Activated naive CD4-positive, alpha-beta T cell treated with anti-CD3 and anti-CD28 coated beads, Interleukin-2, amount 10 ng/mL, durations not matched to agents 7 days and 5 days (primary cell): ENCODE results near the gene EYA4.

Source experiments
- CTCF ChIA-PET: fragments of 350-600 bp; sonication (Branson Sonifier 250); formaldehyde crosslinking; loops from one replicate; lab custom pipeline; 2021; ENCODE audit warnings: antibody characterized with exemption; lab: Charles Lee
- DNase-seq: peaks from one replicate; pipeline ENCODE4 v3.0.0-alpha.2; 2020
- H3K27ac Mint-ChIP-seq: one replicate; pipeline ENCODE4 v1.8.0; 2021; ENCODE audit warnings: mild to moderate bottlenecking, moderate library complexity, mixed read lengths
- H3K27me3 Mint-ChIP-seq: one replicate; pipeline ENCODE4 v1.8.0; 2021; ENCODE audit warnings: mild to moderate bottlenecking, mixed read lengths
- H3K36me3 Mint-ChIP-seq: one replicate; pipeline ENCODE4 v1.8.0; 2021; ENCODE audit warnings: mixed read lengths
- H3K4me1 Mint-ChIP-seq: one replicate; pipeline ENCODE4 v1.8.0; 2021; ENCODE audit warnings: mixed read lengths
- H3K4me3 Mint-ChIP-seq: one replicate; pipeline ENCODE4 v1.8.0; 2021; ENCODE audit warnings: mild to moderate bottlenecking, moderate library complexity, mixed read lengths
- H3K9me3 Mint-ChIP-seq: one replicate; pipeline ENCODE4 v1.8.0; 2021; ENCODE audit warnings: mixed read lengths

EYA4 gene

GRCh38 chr6:133528566-133528965, 287.4 kb downstream of the EYA4 start:
- no peaks in the 10 kb centered on the region for H3K27me3 Mint-ChIP-seq
- H3K36me3 Mint-ChIP-seq, result no peaks in the 10 kb centered on the region
- no peaks in the 10 kb centered on the region for H3K4me1 Mint-ChIP-seq
- H3K9me3 Mint-ChIP-seq, result no peaks in the 10 kb centered on the region
- no peak overlapping the region for H3K4me3 Mint-ChIP-seq
- CTCF ChIA-PET, result no interaction called here
- H3K27ac Mint-ChIP-seq, result no peak overlapping the region
- DNase-seq, result no peak

DNA sequence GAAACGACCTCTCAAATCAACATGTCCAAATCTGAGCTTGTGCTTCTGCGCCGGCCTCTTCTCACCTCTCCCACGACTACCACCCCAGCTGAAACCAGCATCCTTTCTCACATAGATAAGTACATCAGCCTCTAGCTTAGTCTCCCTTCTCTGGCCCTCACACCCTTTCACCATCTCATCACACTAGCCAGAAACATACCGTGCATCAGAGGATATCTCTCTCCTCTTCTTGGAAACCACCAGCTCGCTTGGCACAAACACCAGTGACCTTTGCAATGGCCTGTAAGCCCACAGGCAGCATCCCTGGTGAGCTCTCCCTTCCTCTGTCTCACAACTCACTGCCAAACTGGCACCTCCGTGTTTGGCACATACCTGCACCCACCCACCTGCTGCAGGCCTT, 291.8 kb downstream of the EYA4 start:
- Mint-ChIP-seq H3K27me3 (no peaks in the 10 kb centered on the region), H3K27ac (no peak overlapping the region), H3K36me3 (no peaks in the 10 kb centered on the region), H3K4me3 (no peak overlapping the region), H3K4me1 (no peaks in the 10 kb centered on the region), H3K9me3 (no peaks in the 10 kb centered on the region)
- CTCF ChIA-PET, result no interaction called here
- DNase-seq, result no peak

- H3K4me1 Mint-ChIP-seq, result no peaks in the 10 kb centered on the region
- DNase-seq, result no peak
- H3K9me3 Mint-ChIP-seq, result no peaks in the 10 kb centered on the region
- CTCF ChIA-PET, result no interaction called here
- H3K27me3 Mint-ChIP-seq, result peaks cover 3% of the 10 kb centered on the region
- H3K27ac Mint-ChIP-seq, result no peak overlapping the region
- no peak overlapping the region for H3K4me3 Mint-ChIP-seq
- H3K36me3 Mint-ChIP-seq, result no peaks in the 10 kb centered on the region
Measured at GRCh38 chr6:133539502-133540259, 298.5 kb downstream of the EYA4 start.

- DNase-seq, result no peak
- H3K9me3 Mint-ChIP-seq, result no peaks in the 10 kb centered on the region
- no peaks in the 10 kb centered on the region for H3K36me3 Mint-ChIP-seq
- no peak overlapping the region for H3K27ac Mint-ChIP-seq
- peaks cover 3% of the 10 kb centered on the region for H3K27me3 Mint-ChIP-seq
- CTCF ChIA-PET, result no interaction called here
- H3K4me1 Mint-ChIP-seq, result no peaks in the 10 kb centered on the region
- H3K4me3 Mint-ChIP-seq, result no peak overlapping the region
Measured at GRCh38 chr6:133540361-133540760, 299.2 kb downstream of the EYA4 start.

- H3K9me3 Mint-ChIP-seq, result no peaks in the 10 kb centered on the region
- H3K4me3 Mint-ChIP-seq, result no peak overlapping the region
- H3K27me3 Mint-ChIP-seq, result peaks cover 3% of the 10 kb centered on the region
- no peaks in the 10 kb centered on the region for H3K36me3 Mint-ChIP-seq
- CTCF ChIA-PET, result no interaction called here
- no peaks in the 10 kb centered on the region for H3K4me1 Mint-ChIP-seq
- no peak for DNase-seq
- H3K27ac Mint-ChIP-seq, result no peak overlapping the region
Measured at GRCh38 chr6:133541040-133541439, 299.9 kb downstream of the EYA4 start.

DNA sequence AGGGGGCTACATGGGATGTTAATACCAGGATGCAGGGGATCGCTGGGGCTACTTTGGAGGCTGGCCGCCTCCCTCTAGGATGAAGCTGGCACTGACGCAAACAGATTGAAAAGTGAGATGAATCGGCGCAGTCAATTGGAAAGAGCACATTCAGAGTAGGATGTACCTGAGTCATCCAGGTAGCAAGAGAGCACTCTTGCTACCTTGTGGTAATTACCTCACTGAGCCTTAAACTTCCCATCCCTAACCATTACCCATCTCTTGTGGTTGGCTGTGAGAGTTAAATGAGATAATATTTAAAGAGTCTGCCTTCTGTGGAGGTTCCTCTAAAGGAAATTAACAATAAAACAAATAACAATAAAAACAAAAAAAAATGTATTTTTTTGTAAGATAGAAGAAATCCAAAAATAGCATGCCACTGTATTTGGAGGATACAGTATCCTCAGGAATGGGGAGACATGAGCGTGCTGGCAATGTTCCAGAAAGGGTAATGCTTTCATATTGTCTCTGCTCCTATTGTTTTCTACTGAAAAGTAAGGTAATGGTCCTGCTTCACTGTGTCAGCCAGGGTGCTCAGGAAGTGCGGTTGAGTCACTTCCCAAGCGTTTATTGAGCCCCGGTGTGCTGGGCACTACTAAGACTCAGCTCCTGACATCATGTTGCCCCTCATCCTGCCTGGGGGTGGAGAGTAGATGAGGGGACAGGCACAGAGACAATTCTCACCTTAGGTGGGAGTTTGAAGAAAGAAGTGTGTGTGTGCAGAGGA, 301.1 kb downstream of the EYA4 start:
- H3K4me3 Mint-ChIP-seq, result no peak overlapping the region
- no peak for DNase-seq

GRCh38 chr6:133544419-133544818, 303.3 kb downstream of the EYA4 start:
- Mint-ChIP-seq H3K9me3 (no peaks in the 10 kb centered on the region), H3K36me3 (no peaks in the 10 kb centered on the region), H3K4me3 (no peak overlapping the region), H3K4me1 (no peaks in the 10 kb centered on the region), H3K27me3 (peaks cover 3% of the 10 kb centered on the region), H3K27ac (no peak overlapping the region)
- no peak for DNase-seq
- CTCF ChIA-PET, result no interaction called here

More for the DNA sequence above, 301.1 kb downstream of the EYA4 start:
- CTCF ChIA-PET, result no interaction called here
- H3K27ac Mint-ChIP-seq, result no peak overlapping the region
- H3K36me3 Mint-ChIP-seq, result no peaks in the 10 kb centered on the region
- H3K27me3 Mint-ChIP-seq, result peaks cover 3% of the 10 kb centered on the region
- H3K4me1 Mint-ChIP-seq, result no peaks in the 10 kb centered on the region
- no peaks in the 10 kb centered on the region for H3K9me3 Mint-ChIP-seq

GRCh38 chr6:133546098-133546497, 304.9 kb downstream of the EYA4 start:
- H3K27ac Mint-ChIP-seq, result no peak overlapping the region
- H3K9me3 Mint-ChIP-seq, result no peaks in the 10 kb centered on the region
- no peak overlapping the region for H3K4me3 Mint-ChIP-seq
- CTCF ChIA-PET, result no interaction called here
- H3K4me1 Mint-ChIP-seq, result no peaks in the 10 kb centered on the region
- DNase-seq, result no peak
- no peaks in the 10 kb centered on the region for H3K36me3 Mint-ChIP-seq
- H3K27me3 Mint-ChIP-seq, result peaks cover 3% of the 10 kb centered on the region

- DNase-seq, result no peak
- Mint-ChIP-seq H3K4me3 (no peak overlapping the region), H3K27me3 (peaks cover 3% of the 10 kb centered on the region), H3K36me3 (no peaks in the 10 kb centered on the region), H3K9me3 (no peaks in the 10 kb centered on the region), H3K4me1 (no peaks in the 10 kb centered on the region), H3K27ac (no peak overlapping the region)
- CTCF ChIA-PET, result no interaction called here
Measured at GRCh38 chr6:133547136-133547535, 306.0 kb downstream of the EYA4 start.

DNA sequence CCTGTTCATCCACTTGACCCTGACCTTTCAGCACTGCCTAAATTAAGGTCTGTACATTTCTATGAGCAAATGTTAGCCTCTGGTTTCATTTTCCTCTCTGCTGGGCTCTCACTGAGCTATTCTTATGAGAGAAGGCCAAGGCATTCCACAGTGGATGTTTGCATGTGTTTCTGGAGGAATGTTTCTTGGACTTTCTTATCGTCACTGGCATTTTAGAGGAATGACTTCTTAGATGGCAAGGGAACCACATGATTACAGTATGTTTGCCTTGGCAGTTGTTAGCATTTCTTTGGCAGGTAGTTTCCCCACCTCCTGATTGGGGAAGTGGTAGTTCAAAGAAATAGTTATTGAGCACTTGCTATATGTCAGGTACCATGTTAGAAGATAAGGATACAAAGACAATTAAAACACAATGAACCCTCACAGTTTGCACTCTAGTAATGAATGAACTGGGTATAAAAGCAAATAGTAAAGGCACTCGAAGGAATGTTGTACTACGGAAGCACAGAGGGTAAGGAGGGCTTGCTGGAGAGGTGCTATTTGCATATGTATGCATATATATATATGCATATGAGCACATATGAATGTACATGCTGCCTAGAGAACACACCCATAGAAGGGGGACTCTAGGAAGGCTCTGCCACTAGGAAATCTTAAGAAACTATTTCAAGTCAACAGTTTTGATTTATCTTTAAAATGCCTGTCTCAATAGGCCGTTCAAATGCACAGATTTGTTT, 307.4 kb downstream of the EYA4 start:
- Mint-ChIP-seq H3K27ac (no peak overlapping the region), H3K9me3 (no peaks in the 10 kb centered on the region), H3K27me3 (no peaks in the 10 kb centered on the region), H3K4me1 (no peaks in the 10 kb centered on the region), H3K4me3 (no peak overlapping the region), H3K36me3 (no peaks in the 10 kb centered on the region)
- CTCF ChIA-PET, result no interaction called here
- no peak for DNase-seq

GRCh38 chr6:133549371-133549801, 308.2 kb downstream of the EYA4 start:
- CTCF ChIA-PET, result no interaction called here
- no peak overlapping the region for H3K4me3 Mint-ChIP-seq

GRCh38 chr6:133550026-133550425, 308.9 kb downstream of the EYA4 start:
- H3K4me1 Mint-ChIP-seq, result no peaks in the 10 kb centered on the region
- no peak for DNase-seq
- no peaks in the 10 kb centered on the region for H3K36me3 Mint-ChIP-seq
- no peak overlapping the region for H3K4me3 Mint-ChIP-seq
- CTCF ChIA-PET, result no interaction called here
- H3K9me3 Mint-ChIP-seq, result no peaks in the 10 kb centered on the region
- H3K27ac Mint-ChIP-seq, result no peak overlapping the region
- no peaks in the 10 kb centered on the region for H3K27me3 Mint-ChIP-seq

More at GRCh38 chr6:133549371-133549801, 308.2 kb downstream of the EYA4 start:
- no peak for DNase-seq
- no peaks in the 10 kb centered on the region for H3K27me3 Mint-ChIP-seq
- H3K4me1 Mint-ChIP-seq, result no peaks in the 10 kb centered on the region
- H3K27ac Mint-ChIP-seq, result no peak overlapping the region
- no peaks in the 10 kb centered on the region for H3K9me3 Mint-ChIP-seq
- no peaks in the 10 kb centered on the region for H3K36me3 Mint-ChIP-seq

GRCh38 chr6:133551436-133551835, 310.3 kb downstream of the EYA4 start:
- Mint-ChIP-seq H3K27me3 (no peaks in the 10 kb centered on the region), H3K4me1 (no peaks in the 10 kb centered on the region), H3K4me3 (no peak overlapping the region), H3K9me3 (no peaks in the 10 kb centered on the region), H3K36me3 (no peaks in the 10 kb centered on the region), H3K27ac (no peak overlapping the region)
- CTCF ChIA-PET, result interaction anchor here (0.5 to 1.6 kb wide), 2 partner anchors 37 to 721 kb away, joined by 3 to 8 read pairs; no protein-coding TSS in a partner anchor
- no peak for DNase-seq

DNA sequence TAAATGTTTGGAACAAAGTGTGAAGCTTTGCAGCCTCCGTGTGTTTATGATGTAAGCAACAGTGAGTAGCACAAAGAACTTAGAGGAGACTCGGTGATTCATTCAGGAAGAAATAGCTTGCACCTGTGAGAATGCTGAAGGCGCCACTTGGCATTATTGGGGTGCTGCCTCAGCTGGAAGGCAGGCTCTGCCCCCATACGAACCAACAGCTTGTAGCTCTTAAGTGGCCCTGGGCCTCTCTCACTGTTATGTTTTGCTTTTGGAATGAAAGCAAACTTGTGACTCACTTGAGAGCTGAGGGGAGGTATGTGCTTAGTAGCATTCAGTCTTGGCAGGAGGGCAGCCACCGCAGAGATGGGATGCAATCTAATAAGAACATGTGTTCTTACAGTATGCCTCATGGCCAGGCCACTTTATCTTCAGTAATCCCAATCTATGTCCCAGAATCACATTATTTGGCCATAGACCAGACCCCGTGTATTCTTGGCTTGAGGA, 310.7 kb downstream of the EYA4 start:
- H3K27ac Mint-ChIP-seq, result no peak overlapping the region
- H3K4me3 Mint-ChIP-seq, result no peak overlapping the region
- DNase-seq, result no peak
- H3K9me3 Mint-ChIP-seq, result no peaks in the 10 kb centered on the region
- H3K4me1 Mint-ChIP-seq, result no peaks in the 10 kb centered on the region
- CTCF ChIA-PET, result interaction anchor here (0.5 to 1.6 kb wide), 4 partner anchors 36 to 721 kb away, joined by 3 to 8 read pairs (median 4); no protein-coding TSS in a partner anchor
- H3K36me3 Mint-ChIP-seq, result no peaks in the 10 kb centered on the region
- no peaks in the 10 kb centered on the region for H3K27me3 Mint-ChIP-seq
